Measurements from ENCODE around the gene FANCE.
"Not testable (repeated sequence)": the region's sequence is repeated elsewhere in the genome, so short reads cannot be mapped to it uniquely, and the experiment has no call there.

The FANCE gene

DNA sequence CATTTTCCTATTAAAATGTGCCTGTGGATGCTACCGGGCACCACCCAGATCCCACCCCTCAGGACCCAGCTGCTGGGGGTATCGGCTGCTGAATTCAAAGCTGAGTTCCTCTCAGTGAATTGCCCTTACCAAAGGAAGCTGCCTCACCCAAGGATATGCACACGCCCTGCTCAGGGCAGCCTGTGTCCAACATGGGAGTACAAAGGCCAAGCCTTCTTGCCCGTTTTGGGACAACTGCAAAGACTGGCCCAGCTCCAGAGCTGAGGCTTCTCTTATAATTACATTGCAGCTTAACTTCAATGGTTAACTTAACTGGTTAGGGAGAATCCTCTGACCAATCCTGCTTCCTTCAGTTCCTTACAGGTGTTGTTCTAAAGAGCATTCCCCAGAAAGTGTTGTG, 19.8 kb upstream of the FANCE start:
- no peak for DNase-seq (ENCODE audit: low read depth)
- H3K4me3 ChIP-seq (ENCODE audit: low read depth, low read length), result no peak overlapping the region
- TF ChIP-seq, protein P1, sequence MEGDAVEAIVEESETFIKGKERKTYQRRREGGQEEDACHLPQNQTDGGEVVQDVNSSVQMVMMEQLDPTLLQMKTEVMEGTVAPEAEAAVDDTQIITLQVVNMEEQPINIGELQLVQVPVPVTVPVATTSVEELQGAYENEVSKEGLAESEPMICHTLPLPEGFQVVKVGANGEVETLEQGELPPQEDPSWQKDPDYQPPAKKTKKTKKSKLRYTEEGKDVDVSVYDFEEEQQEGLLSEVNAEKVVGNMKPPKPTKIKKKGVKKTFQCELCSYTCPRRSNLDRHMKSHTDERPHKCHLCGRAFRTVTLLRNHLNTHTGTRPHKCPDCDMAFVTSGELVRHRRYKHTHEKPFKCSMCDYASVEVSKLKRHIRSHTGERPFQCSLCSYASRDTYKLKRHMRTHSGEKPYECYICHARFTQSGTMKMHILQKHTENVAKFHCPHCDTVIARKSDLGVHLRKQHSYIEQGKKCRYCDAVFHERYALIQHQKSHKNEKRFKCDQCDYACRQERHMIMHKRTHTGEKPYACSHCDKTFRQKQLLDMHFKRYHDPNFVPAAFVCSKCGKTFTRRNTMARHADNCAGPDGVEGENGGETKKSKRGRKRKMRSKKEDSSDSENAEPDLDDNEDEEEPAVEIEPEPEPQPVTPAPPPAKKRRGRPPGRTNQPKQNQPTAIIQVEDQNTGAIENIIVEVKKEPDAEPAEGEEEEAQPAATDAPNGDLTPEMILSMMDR (conservative IDR thresholded peaks at IDR 0.05; ENCODE audit: low read depth, low read length), result no peak

DNA sequence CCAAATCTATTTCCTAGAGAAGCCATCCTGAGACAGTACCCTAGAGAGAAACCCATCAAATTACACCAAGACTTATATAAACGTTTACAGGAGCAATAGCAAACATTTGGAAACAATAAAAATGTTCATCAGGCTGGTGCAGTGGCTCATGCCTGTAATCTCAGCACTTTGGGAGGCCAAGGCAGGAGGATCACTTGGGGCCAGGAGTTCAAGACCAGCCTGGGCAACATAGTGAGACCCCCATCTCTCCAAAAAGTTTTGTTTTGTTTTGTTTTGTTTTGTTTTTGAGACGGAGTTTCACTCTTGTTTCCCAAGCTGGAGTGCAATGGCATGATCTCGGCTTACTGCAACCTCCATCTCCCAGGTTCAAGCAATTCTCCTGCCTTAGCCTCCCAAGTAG, 19.4 kb upstream of the FANCE start:
- not testable (repeated sequence) for H3K4me3 ChIP-seq (ENCODE audit: low read depth, low read length); DNase-seq (ENCODE audit: low read depth)

DNA sequence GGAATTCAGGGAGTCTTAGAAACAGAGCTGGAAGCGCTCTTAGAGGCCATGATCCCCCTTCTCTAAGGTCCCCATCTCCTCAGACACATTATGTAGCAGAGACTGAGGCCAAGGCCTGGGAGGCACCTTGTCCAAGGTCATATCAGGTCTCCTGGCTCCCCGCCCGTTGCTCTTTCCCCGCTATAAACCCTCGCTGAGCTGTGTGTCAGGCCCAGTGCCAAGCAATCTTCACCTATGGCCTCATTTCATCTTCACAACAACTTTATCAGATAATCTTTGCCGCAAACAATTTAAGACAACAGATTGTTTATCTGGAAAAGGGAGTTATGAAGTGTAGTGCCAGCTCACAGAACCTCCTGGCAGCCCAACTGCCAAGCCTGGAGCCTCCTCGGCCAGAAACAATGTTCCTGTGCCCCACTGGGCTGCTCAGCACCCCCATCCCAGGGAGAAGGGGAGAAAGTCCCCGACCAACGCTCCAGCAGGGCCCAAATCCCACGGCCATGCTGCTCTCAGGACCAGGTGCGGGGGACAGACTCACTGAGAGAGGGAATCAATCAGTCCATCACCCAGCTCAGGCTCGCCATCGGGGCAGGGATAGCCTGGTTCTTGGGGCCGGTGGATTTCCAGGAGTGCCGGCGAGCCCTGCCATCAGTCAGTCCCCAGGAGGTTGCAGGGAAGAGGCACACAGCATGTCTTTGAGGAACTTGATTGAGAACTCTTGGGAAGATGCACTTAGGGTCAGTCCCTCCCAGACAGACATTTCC, 16.9 kb upstream of the FANCE start:
- H3K4me3 ChIP-seq (ENCODE audit: low read depth, low read length), result no peak overlapping the region
- TF ChIP-seq, protein P1 (conservative IDR thresholded peaks at IDR 0.05; ENCODE audit: low read depth, low read length), result no peak
- no peak for DNase-seq (ENCODE audit: low read depth)

DNA sequence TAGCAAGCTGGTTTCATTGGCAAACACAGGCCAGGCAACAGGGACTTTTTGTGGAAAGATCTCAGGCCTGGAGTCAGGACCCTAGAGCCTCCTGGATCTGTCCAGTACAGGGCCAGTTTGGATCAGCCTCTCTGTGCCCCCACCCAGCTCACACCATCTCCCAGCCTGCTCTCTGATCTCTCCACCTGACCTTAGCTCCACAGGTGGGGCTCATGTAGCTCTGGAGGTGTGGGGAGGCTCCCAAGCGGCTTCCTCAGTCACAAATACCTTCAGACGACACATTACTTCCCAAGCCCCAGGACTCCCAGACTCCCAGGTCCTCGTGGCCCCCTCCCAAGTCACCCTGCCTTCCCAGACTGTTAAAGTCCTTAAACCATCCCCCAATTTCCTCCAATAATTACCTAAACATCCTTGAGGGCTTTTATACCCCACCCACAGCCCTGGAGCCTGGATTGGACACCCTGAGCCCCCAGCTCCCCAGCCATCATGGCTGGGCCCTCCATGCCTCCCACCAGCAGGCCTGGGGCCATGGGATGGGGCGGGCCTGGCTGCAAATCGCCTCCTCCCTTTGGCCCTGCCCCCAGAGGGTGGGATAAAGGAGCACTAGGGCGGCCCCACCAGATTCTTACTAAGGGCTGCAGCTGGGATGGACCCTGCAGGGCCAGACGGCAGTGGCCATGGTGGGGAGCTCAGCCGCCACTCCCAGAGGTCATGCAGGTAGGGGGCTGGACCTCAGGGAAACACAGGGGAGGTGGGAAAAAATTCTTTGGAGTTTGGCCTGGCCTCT, 15.9 kb upstream of the FANCE start:
- TF ChIP-seq, protein P1 (conservative IDR thresholded peaks at IDR 0.05; ENCODE audit: low read depth, low read length), result no peak
- no peak for DNase-seq (ENCODE audit: low read depth)

DNA sequence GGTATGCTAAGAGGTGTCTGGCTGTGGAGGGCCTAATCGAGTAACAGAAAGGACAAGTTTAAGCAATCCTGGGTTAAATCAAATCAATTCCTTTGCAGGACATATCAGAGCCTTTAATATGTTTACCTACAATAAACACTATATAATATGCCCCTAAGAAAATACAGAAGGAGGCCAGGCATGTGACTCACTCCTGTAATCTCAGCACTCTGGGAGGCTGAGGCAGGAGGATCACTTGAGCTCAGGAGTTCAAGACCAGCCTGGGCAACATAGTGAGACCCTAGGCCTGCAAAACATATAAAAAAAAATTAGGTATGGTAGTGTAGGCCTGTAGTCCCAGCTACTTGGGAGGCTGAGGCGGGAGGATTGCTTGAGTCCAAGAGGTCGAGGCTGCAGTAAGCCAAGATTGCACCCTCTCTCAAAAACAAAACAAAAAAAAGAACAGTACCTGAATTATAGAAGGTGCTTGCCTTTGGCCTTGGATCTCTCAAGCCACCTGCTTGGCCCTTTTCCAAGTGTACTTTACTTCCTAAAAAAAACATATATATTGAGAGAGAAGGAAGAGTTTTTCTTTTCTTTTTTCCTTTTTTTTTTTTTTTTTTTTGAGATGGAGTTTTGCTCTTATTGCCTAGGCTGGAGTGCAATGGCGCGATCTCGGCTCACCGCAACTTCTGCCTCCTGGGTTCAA, 13.6 kb upstream of the FANCE start:
- DNase-seq (ENCODE audit: low read depth); H3K4me3 ChIP-seq (ENCODE audit: low read depth, low read length): not testable (repeated sequence)

More for the DNA sequence above, 15.9 kb upstream of the FANCE start:
- no peak overlapping the region for H3K4me3 ChIP-seq (ENCODE audit: low read depth, low read length)

DNA sequence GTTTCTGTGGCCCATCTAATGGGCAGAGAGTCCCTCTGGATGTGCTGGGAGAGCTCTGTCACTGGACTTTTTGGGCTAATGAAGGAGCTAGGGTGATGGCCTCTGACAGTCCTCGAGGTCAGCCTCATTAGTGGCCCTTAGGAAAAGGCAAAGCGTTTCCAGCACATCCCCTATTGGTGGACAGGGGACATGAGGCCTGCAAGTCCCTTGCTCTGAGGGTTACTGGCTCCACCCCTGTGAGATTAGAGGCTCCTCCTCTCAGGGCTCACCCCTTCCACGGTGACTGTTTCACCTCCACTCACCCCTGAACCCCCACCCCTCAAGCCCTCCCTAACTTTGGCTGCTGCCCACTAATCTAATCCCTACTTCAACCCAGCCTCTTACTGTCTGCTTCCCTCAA, 12.8 kb upstream of the FANCE start:
- no peak overlapping the region for H3K4me3 ChIP-seq (ENCODE audit: low read depth, low read length)
- DNase-seq (ENCODE audit: low read depth), result no peak
- TF ChIP-seq, protein P1 (conservative IDR thresholded peaks at IDR 0.05; ENCODE audit: low read depth, low read length), result no peak

DNA sequence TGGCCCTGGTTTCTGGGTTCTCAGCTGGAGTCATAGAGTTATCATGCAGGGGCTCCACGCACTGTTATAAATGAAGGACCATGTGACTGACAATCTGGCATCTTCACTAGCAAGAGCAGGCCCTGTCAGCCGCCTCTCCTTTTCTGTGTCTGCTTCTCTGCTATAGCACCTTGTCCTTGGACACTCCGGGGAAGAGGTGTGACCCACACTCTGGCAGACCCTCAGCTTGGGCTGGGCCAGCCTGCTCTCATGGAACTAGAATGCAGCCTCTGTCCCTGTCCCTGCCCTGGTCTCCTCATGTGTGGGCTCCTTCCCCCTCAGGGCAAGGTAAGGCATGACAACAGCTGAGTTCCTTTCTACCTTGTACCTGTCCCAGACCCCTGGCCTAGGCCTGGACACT, 10.9 kb upstream of the FANCE start:
- DNase-seq (ENCODE audit: low read depth), result no peak
- H3K4me3 ChIP-seq (ENCODE audit: low read depth, low read length), result no peak overlapping the region
- TF ChIP-seq, protein P1 (conservative IDR thresholded peaks at IDR 0.05; ENCODE audit: low read depth, low read length), result no peak
